Activated CD4-positive, alpha-beta T cell treated with anti-CD3 and anti-CD28 coated beads, Interleukin-2, amount 10 ng/mL, durations not matched to agents 7 days and 5 days (primary cell): ENCODE results near the gene HSBP1. TPM values are rescaled to one million over a fixed set of nuclear protein-coding genes. Genes with fewer than 3 reads are reported as not detected.

ENCODE experiments used
- CTCF ChIA-PET: fragments of 350-600 bp; sonication (Branson Sonifier 250); formaldehyde crosslinking; loops from one replicate; lab custom pipeline; 2021; ENCODE audit warnings: antibody characterized with exemption; lab: Charles Lee
- POLR2A ChIA-PET: fragments of 350-600 bp; sonication (Branson Sonifier 250); formaldehyde crosslinking; loops from one replicate; lab custom pipeline; 2021; ENCODE audit warnings: antibody characterized with exemption; lab: Charles Lee
- DNase-seq: peaks from one replicate; pipeline ENCODE4 v3.0.0-alpha.2; 2020
- H3K27ac Mint-ChIP-seq: one replicate; pipeline ENCODE4 v1.8.0; 2021; ENCODE audit warnings: mild to moderate bottlenecking, moderate library complexity, mixed read lengths
- H3K27me3 Mint-ChIP-seq: one replicate; pipeline ENCODE4 v1.8.0; 2021; ENCODE audit warnings: mixed read lengths
- H3K36me3 Mint-ChIP-seq: one replicate; pipeline ENCODE4 v1.8.0; 2021; ENCODE audit warnings: low read depth, mixed read lengths
- H3K4me1 Mint-ChIP-seq: one replicate; pipeline ENCODE4 v1.8.0; 2021; ENCODE audit warnings: mixed read lengths
- H3K4me3 Mint-ChIP-seq: one replicate; pipeline ENCODE4 v1.8.0; 2021; ENCODE audit warnings: mild to moderate bottlenecking, moderate library complexity, mixed read lengths
- H3K9me3 Mint-ChIP-seq: one replicate; pipeline ENCODE4 v1.8.0; 2021; ENCODE audit warnings: mixed read lengths
- total RNA-seq, 2 experiments: library from RNA; stranded (reverse); gene quantifications; one replicate each; pipeline ENCODE4 v1.2.3, GENCODE V29; 2021

HSBP1 gene
- total RNA-seq, 2 experiments from 2014 or later, result 60.9 to 61.1 TPM

- CTCF ChIA-PET, result interaction anchor here (1.9 kb wide), 1 partner anchor 378 kb away, joined by 5 read pairs; the partner anchor contains the start of gene TAF1C
Measured at GRCh38 chr16:83808573-83809014, 816 bp downstream of the HSBP1 start.

GRCh38 chr16:83809092-83809491 is 1.3 kb downstream of the HSBP1 start:
- peak overlapping the region; percentile 99 for H3K4me3 Mint-ChIP-seq
- H3K9me3 Mint-ChIP-seq, result no peaks in the 10 kb centered on the region
- ChIA-PET CTCF (interaction anchor here (0.8 kb wide), 1 partner anchor 8 kb away, joined by 3 read pairs; no protein-coding TSS in a partner anchor), POLR2A (no interaction called here)
- H3K4me1 Mint-ChIP-seq, result peaks cover 43% of the 10 kb centered on the region
- peak overlapping the region; percentile 95 for H3K27ac Mint-ChIP-seq
- no peak for DNase-seq
- peaks cover 2% of the 10 kb centered on the region for H3K27me3 Mint-ChIP-seq
- peaks cover 42% of the 10 kb centered on the region for H3K36me3 Mint-ChIP-seq

More at GRCh38 chr16:83808573-83809014, 816 bp downstream of the HSBP1 start:
- peak overlapping the region; percentile 95 for H3K27ac Mint-ChIP-seq
- H3K36me3 Mint-ChIP-seq, result peaks cover 42% of the 10 kb centered on the region
- no peak for DNase-seq
- peaks cover 2% of the 10 kb centered on the region for H3K27me3 Mint-ChIP-seq
- H3K4me1 Mint-ChIP-seq, result peaks cover 43% of the 10 kb centered on the region
- peak overlapping the region; percentile 99 for H3K4me3 Mint-ChIP-seq
- H3K9me3 Mint-ChIP-seq, result no peaks in the 10 kb centered on the region
- POLR2A ChIA-PET, result no interaction called here

DNA sequence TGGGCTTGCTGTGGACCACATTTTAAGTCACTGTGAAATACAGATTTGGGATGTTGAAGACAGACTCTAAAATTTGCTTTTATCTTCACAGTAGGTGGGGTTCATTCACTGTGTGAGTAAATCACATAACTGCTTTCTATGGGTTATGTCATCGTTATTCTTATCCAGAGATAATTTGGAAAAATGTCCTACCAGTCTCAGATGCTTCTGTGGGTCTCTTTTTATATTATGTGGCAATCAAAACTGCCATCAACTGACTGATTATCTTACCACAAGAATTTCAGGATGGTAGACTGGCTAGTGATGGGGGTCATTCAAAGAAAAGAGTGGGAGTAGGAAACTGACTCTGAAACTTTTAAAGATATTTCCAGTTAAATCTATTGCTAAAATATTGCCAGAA is 3.1 kb downstream of the HSBP1 start:
- CTCF ChIA-PET, result no interaction called here
- Mint-ChIP-seq H3K27me3 (no peaks in the 10 kb centered on the region), H3K27ac (no peak overlapping the region), H3K4me3 (no peak overlapping the region), H3K9me3 (no peaks in the 10 kb centered on the region), H3K36me3 (peaks cover 42% of the 10 kb centered on the region), H3K4me1 (peaks cover 43% of the 10 kb centered on the region)
- POLR2A ChIA-PET, result no interaction called here
- DNase-seq, result no peak

DNA sequence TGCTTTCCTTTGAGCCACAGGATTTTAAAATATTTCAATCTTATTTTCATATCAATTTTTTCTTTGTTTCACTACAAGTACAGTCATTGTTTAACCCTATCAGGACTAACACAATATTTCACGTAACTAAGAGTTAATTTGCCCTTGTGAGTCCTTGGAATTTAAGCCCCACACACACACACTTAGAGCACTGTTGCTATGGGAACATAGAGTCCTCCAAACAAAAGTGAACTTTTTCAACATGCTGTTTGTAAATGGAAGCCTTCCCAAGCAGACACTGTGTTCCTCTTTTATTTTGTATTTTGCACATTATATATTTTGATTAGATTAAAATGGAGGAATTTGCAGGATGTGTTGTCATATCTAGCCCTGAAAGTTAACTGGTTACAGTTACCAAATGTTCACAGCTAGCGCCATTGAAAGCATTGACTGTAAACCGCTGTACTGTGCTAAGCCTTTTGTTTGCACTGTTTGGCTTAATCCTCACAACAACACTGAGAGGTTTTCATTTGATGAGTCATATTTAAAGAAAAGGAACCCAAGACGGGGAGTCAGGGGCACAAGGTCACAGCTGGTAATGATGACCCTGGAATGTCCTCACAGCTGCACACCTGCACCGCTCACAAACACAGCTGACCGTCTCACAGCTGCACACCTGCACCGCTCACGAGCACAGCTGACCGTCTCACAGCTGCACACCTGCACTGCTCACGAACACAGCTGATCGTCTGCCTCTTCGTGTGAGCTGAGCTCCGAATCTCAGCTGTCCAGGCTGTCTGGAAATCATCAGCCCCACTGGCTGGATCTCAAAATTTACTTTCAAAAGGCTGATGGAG is 6.3 kb downstream of the HSBP1 start:
- no peak overlapping the region for H3K4me3 Mint-ChIP-seq
- no peak for DNase-seq
- ChIA-PET POLR2A (no interaction called here), CTCF (interaction anchor here (0.9 to 1.3 kb wide), 2 partner anchors 10 to 12 kb away, joined by 3 read pairs; no protein-coding TSS in a partner anchor)
- H3K27me3 Mint-ChIP-seq, result no peaks in the 10 kb centered on the region
- H3K4me1 Mint-ChIP-seq, result peaks cover 22% of the 10 kb centered on the region
- no peak overlapping the region for H3K27ac Mint-ChIP-seq
- H3K9me3 Mint-ChIP-seq, result no peaks in the 10 kb centered on the region
- peaks cover 30% of the 10 kb centered on the region for H3K36me3 Mint-ChIP-seq

- Mint-ChIP-seq H3K36me3 (peaks cover 27% of the 10 kb centered on the region), H3K9me3 (no peaks in the 10 kb centered on the region), H3K4me3 (no peak overlapping the region), H3K4me1 (peaks cover 17% of the 10 kb centered on the region), H3K27me3 (no peaks in the 10 kb centered on the region), H3K27ac (no peak overlapping the region)
- ChIA-PET CTCF (interaction anchor here (0.9 kb wide), 1 partner anchor 12 kb away, joined by 3 read pairs; no protein-coding TSS in a partner anchor), POLR2A (no interaction called here)
- DNase-seq, result no peak
Measured at GRCh38 chr16:83814659-83814985, 6.8 kb downstream of the HSBP1 start.

DNA sequence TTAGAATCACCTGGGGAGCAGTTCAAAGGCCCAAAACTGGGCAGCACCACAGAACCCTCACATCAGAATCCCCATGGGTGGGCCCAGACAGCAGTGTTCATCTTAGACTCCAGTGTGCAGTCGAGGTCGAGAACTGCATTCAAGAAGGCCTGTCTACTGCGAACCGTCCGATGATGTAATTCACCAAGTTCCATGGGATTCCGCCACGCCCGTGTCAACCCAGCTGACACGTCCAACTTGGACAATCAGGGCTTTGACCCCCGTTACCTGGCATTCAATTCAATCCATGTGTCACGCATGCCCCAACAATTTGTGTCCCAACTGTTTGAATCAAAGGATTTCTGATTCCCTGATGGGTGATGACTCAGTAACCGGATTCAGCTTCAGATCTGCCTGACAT is 9.2 kb downstream of the HSBP1 start:
- ChIA-PET POLR2A (no interaction called here), CTCF (no interaction called here)
- Mint-ChIP-seq H3K4me3 (no peak overlapping the region), H3K9me3 (no peaks in the 10 kb centered on the region), H3K36me3 (peaks cover 11% of the 10 kb centered on the region), H3K4me1 (peaks cover 6% of the 10 kb centered on the region), H3K27me3 (no peaks in the 10 kb centered on the region), H3K27ac (no peak overlapping the region)
- DNase-seq, result no peak

DNA sequence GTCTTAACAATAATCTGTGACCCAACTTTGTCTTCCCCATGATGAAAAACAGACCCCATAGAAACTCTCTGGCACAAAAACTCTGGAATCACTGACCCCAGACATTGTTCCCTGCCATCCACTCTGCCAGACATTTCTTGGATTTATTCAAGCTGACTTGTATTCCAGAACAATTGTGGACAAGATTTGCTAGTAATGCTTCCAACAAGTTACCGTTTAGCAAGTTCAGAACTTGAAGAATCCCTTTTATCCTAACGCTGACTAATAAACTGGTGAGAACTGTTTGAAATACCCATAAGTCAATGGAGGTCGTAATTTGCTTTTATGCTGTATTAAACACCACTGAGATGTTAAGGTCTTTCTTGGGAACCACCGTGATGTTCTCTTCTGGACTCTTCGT is 10.5 kb downstream of the HSBP1 start:
- ChIA-PET POLR2A (no interaction called here), CTCF (no interaction called here)
- Mint-ChIP-seq H3K36me3 (no peaks in the 10 kb centered on the region), H3K4me1 (no peaks in the 10 kb centered on the region), H3K27me3 (no peaks in the 10 kb centered on the region), H3K9me3 (no peaks in the 10 kb centered on the region), H3K27ac (no peak overlapping the region), H3K4me3 (no peak overlapping the region)
- no peak for DNase-seq

DNA sequence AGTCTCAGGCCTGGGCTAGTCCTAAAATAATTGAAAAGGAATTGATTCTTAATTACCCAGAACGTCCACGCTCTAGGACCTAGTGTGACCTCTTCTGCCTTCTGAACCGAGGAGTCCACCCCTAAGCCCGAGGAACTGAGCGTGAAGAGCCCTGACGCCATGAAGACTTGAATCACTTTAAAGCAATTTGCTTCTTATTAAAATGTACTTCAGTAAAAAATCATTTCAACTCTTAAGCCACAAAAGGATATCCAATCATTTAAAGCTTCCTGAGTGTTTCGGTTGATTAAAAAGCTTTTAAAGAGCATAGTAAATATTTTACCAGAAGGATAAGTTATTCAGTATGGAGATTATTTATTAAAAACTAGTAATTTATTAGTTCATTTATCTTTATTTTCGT is 11.6 kb downstream of the HSBP1 start:
- H3K36me3 Mint-ChIP-seq, result no peaks in the 10 kb centered on the region
- H3K27ac Mint-ChIP-seq, result no peak overlapping the region
- CTCF ChIA-PET, result interaction anchor here (1.2 kb wide), 1 partner anchor 14 kb away, joined by 3 read pairs; no protein-coding TSS in a partner anchor
- no peaks in the 10 kb centered on the region for H3K4me1 Mint-ChIP-seq
- no peak for DNase-seq
- POLR2A ChIA-PET, result no interaction called here
- H3K9me3 Mint-ChIP-seq, result no peaks in the 10 kb centered on the region
- H3K27me3 Mint-ChIP-seq, result no peaks in the 10 kb centered on the region
- no peak overlapping the region for H3K4me3 Mint-ChIP-seq

DNA sequence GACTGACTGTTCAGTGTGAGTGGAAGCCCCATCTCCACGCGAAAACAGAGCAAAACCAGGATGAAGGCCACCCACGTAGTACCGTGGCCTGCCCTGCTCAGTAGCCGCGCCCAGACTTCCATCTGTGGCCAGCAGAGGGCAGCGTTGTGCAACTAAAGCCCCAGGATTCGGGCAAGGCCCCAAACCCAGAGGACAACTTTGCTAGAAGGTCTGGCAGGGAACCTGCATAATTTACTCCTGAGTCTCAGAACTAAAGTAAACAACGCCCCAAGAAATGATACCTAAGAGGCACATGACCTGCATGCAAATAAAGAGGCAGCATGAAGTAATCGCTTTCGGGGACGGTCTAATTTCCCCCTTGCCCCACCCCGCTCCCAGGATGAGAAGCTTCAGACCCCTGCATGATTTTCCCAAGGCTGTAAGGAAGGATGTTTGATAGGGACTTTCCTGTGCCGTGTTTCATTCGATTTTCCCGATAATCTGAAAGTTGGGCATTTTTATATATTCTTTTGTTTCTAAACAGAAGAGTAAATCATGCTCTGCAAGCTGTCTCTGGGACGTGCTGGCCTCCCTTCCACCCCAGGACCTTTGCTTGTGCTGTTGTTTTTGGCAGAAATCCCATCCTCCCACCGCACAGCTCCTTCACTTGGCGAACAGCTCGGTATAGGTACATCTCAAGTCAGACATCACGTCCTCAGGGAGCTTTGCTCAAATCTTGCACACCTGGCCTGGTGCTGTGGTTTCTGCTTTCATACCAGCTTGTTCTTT is 18.6 kb downstream of the HSBP1 start:
- H3K27ac Mint-ChIP-seq, result no peak overlapping the region
- H3K4me3 Mint-ChIP-seq, result no peak overlapping the region
- peaks cover 4% of the 10 kb centered on the region for H3K4me1 Mint-ChIP-seq
- DNase-seq, result peak; percentile 83
- ChIA-PET POLR2A (no interaction called here), CTCF (interaction anchor here (0.5 to 1.0 kb wide), 4 partner anchors 12 to 348 kb away, joined by 3 read pairs; no protein-coding TSS in a partner anchor)
- H3K27me3 Mint-ChIP-seq, result no peaks in the 10 kb centered on the region
- no peaks in the 10 kb centered on the region for H3K9me3 Mint-ChIP-seq
- H3K36me3 Mint-ChIP-seq, result no peaks in the 10 kb centered on the region

DNA sequence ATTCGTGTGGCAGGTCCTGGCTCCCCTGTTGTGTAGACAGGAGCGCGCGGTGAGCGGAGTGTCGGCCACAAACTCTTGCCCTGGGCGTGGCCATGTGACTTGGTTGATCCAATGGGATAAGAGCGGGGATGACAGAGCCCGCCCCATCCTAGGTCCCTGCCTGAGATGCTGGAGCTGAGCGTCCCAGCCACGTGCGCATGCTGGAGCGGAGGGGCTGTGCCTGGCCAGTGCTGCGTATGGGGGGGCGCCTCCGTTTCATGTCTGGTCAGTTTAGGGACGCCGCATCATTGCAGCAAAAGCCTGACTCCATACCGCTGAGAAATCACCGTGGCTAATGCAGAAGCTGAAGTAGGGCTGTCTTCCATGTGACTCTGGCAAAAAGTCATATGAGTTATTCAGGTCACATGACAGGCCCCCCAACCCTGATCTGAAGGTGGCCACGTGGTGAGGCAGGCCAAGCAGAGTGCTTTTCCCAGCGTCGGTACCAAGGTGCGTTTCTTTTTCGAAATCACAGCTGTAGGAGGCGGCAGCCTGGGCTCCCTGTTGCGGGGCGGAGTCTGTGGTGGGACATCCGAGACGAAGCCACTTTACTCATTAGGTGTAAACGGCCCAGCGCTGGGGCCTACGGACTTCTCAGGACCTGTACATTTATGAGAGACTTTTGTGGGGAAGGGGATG is 22.5 kb downstream of the HSBP1 start:
- DNase-seq, result no peak
- ChIA-PET POLR2A (no interaction called here), CTCF (interaction anchor here (0.6 kb wide), 1 partner anchor 220 kb away, joined by 4 read pairs; no protein-coding TSS in a partner anchor)
- H3K27ac Mint-ChIP-seq, result no peak overlapping the region
- H3K4me1 Mint-ChIP-seq, result peaks cover 8% of the 10 kb centered on the region
- H3K27me3 Mint-ChIP-seq, result peaks cover 10% of the 10 kb centered on the region
- H3K4me3 Mint-ChIP-seq, result no peak overlapping the region
- no peaks in the 10 kb centered on the region for H3K9me3 Mint-ChIP-seq
- H3K36me3 Mint-ChIP-seq, result no peaks in the 10 kb centered on the region

GRCh38 chr16:83830769-83831455 is 23.1 kb downstream of the HSBP1 start:
- DNase-seq, result no peak
- ChIA-PET POLR2A (no interaction called here), CTCF (no interaction called here)
- H3K4me3 Mint-ChIP-seq, result no peak overlapping the region
- no peaks in the 10 kb centered on the region for H3K9me3 Mint-ChIP-seq
- peaks cover 12% of the 10 kb centered on the region for H3K27me3 Mint-ChIP-seq
- no peak overlapping the region for H3K27ac Mint-ChIP-seq
- no peaks in the 10 kb centered on the region for H3K36me3 Mint-ChIP-seq
- peaks cover 14% of the 10 kb centered on the region for H3K4me1 Mint-ChIP-seq

- no peaks in the 10 kb centered on the region for H3K9me3 Mint-ChIP-seq
- peaks cover 17% of the 10 kb centered on the region for H3K4me1 Mint-ChIP-seq
- DNase-seq, result no peak
- peaks cover 14% of the 10 kb centered on the region for H3K27me3 Mint-ChIP-seq
- ChIA-PET CTCF (no interaction called here), POLR2A (no interaction called here)
- no peak overlapping the region for H3K27ac Mint-ChIP-seq
- no peak overlapping the region for H3K4me3 Mint-ChIP-seq
- no peaks in the 10 kb centered on the region for H3K36me3 Mint-ChIP-seq
Measured at GRCh38 chr16:83831456-83831987, 23.7 kb downstream of the HSBP1 start.
